Measurements from ENCODE around the gene GPR26.

DNA sequence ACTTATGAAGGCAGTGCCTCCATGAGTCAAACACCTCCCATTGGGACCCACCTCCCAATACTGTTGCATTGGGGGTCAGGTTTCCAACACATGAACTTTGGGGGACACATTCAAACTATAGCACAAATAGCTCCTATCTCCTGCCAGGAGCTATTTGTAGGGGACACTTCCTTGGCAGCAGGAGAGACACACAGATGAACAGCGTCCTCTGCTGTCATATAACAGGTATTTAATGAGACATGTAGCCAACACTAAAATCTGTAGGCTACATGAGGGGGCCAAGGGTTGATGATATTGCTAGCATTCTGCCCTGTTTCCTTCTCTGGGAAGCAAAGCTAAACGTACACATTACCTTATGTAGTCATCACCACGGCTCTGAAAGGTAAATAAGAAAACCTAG, 2.6 kb upstream of the GPR26 start:
- TF ChIP-seq, protein P1, sequence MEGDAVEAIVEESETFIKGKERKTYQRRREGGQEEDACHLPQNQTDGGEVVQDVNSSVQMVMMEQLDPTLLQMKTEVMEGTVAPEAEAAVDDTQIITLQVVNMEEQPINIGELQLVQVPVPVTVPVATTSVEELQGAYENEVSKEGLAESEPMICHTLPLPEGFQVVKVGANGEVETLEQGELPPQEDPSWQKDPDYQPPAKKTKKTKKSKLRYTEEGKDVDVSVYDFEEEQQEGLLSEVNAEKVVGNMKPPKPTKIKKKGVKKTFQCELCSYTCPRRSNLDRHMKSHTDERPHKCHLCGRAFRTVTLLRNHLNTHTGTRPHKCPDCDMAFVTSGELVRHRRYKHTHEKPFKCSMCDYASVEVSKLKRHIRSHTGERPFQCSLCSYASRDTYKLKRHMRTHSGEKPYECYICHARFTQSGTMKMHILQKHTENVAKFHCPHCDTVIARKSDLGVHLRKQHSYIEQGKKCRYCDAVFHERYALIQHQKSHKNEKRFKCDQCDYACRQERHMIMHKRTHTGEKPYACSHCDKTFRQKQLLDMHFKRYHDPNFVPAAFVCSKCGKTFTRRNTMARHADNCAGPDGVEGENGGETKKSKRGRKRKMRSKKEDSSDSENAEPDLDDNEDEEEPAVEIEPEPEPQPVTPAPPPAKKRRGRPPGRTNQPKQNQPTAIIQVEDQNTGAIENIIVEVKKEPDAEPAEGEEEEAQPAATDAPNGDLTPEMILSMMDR (IDR thresholded peaks at IDR 0.05): no peak
- TF ChIP-seq FOXM1 (IDR thresholded peaks at IDR 0.05; ENCODE audit: low read depth) (no peak), EZH2phosphoT487 (IDR thresholded peaks at IDR 0.05; ENCODE audit: borderline replicate concordance, low read depth) (no peak), POLR2AphosphoS5 (IDR thresholded peaks at IDR 0.05; ENCODE audit: low read depth, low read length) (no peak), TAF1 (IDR thresholded peaks at IDR 0.05; ENCODE audit: borderline replicate concordance, low read depth, low read length) (no peak), NRF1 (IDR thresholded peaks at IDR 0.05; ENCODE audit: low read depth, low read length) (no peak), JUND (IDR thresholded peaks at IDR 0.05) (no peak), TCF12 (IDR thresholded peaks at IDR 0.05) (no peak), MXI1 (IDR thresholded peaks at IDR 0.05; ENCODE audit: low read depth, low read length) (no peak)
- TF ChIP-seq, protein P2, sequence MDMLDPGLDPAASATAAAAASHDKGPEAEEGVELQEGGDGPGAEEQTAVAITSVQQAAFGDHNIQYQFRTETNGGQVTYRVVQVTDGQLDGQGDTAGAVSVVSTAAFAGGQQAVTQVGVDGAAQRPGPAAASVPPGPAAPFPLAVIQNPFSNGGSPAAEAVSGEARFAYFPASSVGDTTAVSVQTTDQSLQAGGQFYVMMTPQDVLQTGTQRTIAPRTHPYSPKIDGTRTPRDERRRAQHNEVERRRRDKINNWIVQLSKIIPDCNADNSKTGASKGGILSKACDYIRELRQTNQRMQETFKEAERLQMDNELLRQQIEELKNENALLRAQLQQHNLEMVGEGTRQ (IDR thresholded peaks at IDR 0.05; ENCODE audit: borderline replicate concordance, low read depth, low read length): no peak
- TF ChIP-seq, protein P3, sequence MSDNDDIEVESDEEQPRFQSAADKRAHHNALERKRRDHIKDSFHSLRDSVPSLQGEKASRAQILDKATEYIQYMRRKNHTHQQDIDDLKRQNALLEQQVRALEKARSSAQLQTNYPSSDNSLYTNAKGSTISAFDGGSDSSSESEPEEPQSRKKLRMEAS (IDR thresholded peaks at IDR 0.05; ENCODE audit: low read depth): no peak
- TF ChIP-seq, protein P4, sequence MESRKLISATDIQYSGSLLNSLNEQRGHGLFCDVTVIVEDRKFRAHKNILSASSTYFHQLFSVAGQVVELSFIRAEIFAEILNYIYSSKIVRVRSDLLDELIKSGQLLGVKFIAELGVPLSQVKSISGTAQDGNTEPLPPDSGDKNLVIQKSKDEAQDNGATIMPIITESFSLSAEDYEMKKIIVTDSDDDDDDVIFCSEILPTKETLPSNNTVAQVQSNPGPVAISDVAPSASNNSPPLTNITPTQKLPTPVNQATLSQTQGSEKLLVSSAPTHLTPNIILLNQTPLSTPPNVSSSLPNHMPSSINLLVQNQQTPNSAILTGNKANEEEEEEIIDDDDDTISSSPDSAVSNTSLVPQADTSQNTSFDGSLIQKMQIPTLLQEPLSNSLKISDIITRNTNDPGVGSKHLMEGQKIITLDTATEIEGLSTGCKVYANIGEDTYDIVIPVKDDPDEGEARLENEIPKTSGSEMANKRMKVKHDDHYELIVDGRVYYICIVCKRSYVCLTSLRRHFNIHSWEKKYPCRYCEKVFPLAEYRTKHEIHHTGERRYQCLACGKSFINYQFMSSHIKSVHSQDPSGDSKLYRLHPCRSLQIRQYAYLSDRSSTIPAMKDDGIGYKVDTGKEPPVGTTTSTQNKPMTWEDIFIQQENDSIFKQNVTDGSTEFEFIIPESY (IDR thresholded peaks at IDR 0.05; ENCODE audit: borderline replicate concordance, low read depth): no peak
